Colonic mucosa (tissue), 4 donors: Measurements from ENCODE around the gene MAN1A2. TPM values are rescaled to one million over a fixed set of nuclear protein-coding genes. Genes with fewer than 3 reads are reported as not detected.

Source experiments
- DNase-seq: peaks from one replicate; pipeline ENCODE4 v3.0.0-alpha.2; 2020
- H3K27ac ChIP-seq: fragments of 200-600 bp; one replicate; pipeline ENCODE4 v1.8.0; 2021
- H3K27me3 ChIP-seq: fragments of 200-600 bp; one replicate; pipeline ENCODE4 v1.8.0; 2021
- H3K36me3 ChIP-seq: fragments of 200-600 bp; one replicate; pipeline ENCODE4 v1.8.0; 2021
- H3K4me1 ChIP-seq: fragments of 200-600 bp; one replicate; pipeline ENCODE4 v1.8.0; 2021; ENCODE audit warnings: mild to moderate bottlenecking
- H3K4me3 ChIP-seq: fragments of 200-600 bp; one replicate; pipeline ENCODE4 v1.8.0; 2021
- H3K9ac ChIP-seq, 2 donors: one replicate each; pipeline ENCODE4 v1.7.0; 2013; ENCODE audit warnings: control low read depth in 2 of 2, low read depth in 2 of 2, low read length in 2 of 2
- H3K9me3 ChIP-seq: fragments of 200-600 bp; one replicate; pipeline ENCODE4 v1.8.0; 2021
- CTCF ChIP-seq: fragments of 200-600 bp; IDR thresholded peaks from one replicate; pipeline ENCODE4 v1.8.0; 2022; ENCODE audit warnings: antibody characterized with exemption, mild to moderate bottlenecking
- intact Hi-C: fragments of 100-400 bp; cut with DNase I; formaldehyde crosslinking; loops from one replicate; pipeline ENCODE4 v1.14.1; 2022
- total RNA-seq, 2 donors: library from RNA; stranded (reverse); fragmentation: NEBNext Ultra II Directional in 1 of 2; extraction: Animal tissue kit (Norgen Biotek cat#: 25700) in 1 of 2; gene quantifications; one replicate each; pipeline ENCODE4 v1.2.1, GENCODE V29; 2021
- donor health status: healthy.
- donor health status: DM: no; HTN: no; CAD: no.
- donor health status: DM: no; HTN: no; CAD: no.

Gene MAN1A2
- total RNA-seq, 2 donors from 2014 or later = 27.9 to 35.7 TPM

- no peak overlapping the region for H3K4me3 ChIP-seq
- no peak for DNase-seq
- no peaks in the 10 kb centered on the region for H3K36me3 ChIP-seq
- no peaks in the 10 kb centered on the region for H3K4me1 ChIP-seq
- no peaks in the 10 kb centered on the region for H3K9me3 ChIP-seq
- peak; percentile 34 for TF ChIP-seq CTCF
- no peak overlapping the region for H3K27ac ChIP-seq
- H3K9ac ChIP-seq = no peak overlapping the region
- intact Hi-C loops = loop anchor here (2.0 to 5.0 kb wide), 2 partner anchors 246 to 384 kb away; no protein-coding TSS in a partner anchor
- no peaks in the 10 kb centered on the region for H3K27me3 ChIP-seq
These were observed 145.6 kb downstream of the MAN1A2 start for GRCh38 chr1:117512728-117513321.

GRCh38 chr1:117523111-117523510 is 155.9 kb downstream of the MAN1A2 start:
- H3K4me1 ChIP-seq = no peaks in the 10 kb centered on the region
- H3K36me3 ChIP-seq = no peaks in the 10 kb centered on the region
- H3K9ac ChIP-seq = no peak overlapping the region
- H3K9me3 ChIP-seq = no peaks in the 10 kb centered on the region
- no peak overlapping the region for H3K4me3 ChIP-seq
- intact Hi-C loops = no loop called here
- no peaks in the 10 kb centered on the region for H3K27me3 ChIP-seq
- no peak for TF ChIP-seq CTCF
- DNase-seq = no peak
- H3K27ac ChIP-seq = no peak overlapping the region

- Histone ChIP-seq H3K27ac (no peak overlapping the region), H3K9ac (no peak overlapping the region), H3K4me1 (no peaks in the 10 kb centered on the region), H3K9me3 (no peaks in the 10 kb centered on the region), H3K36me3 (no peaks in the 10 kb centered on the region), H3K4me3 (no peak overlapping the region), H3K27me3 (no peaks in the 10 kb centered on the region)
- DNase-seq = no peak
- no peak for TF ChIP-seq CTCF
- intact Hi-C loops = no loop called here
These were observed 159.8 kb downstream of the MAN1A2 start for GRCh38 chr1:117527074-117527473.

- intact Hi-C loops = no loop called here
These were observed 160.4 kb downstream of the MAN1A2 start for GRCh38 chr1:117527566-117528102.

GRCh38 chr1:117529683-117530082 is 162.4 kb downstream of the MAN1A2 start:
- Histone ChIP-seq H3K9ac (no peak overlapping the region), H3K9me3 (no peaks in the 10 kb centered on the region), H3K27ac (no peak overlapping the region), H3K4me1 (no peaks in the 10 kb centered on the region), H3K4me3 (no peak overlapping the region), H3K27me3 (no peaks in the 10 kb centered on the region), H3K36me3 (no peaks in the 10 kb centered on the region)
- TF ChIP-seq CTCF = no peak
- intact Hi-C loops = no loop called here
- DNase-seq = no peak

More at GRCh38 chr1:117527566-117528102, 160.4 kb downstream of the MAN1A2 start:
- Histone ChIP-seq H3K36me3 (no peaks in the 10 kb centered on the region), H3K9me3 (no peaks in the 10 kb centered on the region), H3K4me3 (no peak overlapping the region), H3K27ac (no peak overlapping the region), H3K27me3 (no peaks in the 10 kb centered on the region), H3K9ac (no peak overlapping the region), H3K4me1 (no peaks in the 10 kb centered on the region)
- DNase-seq = no peak
- no peak for TF ChIP-seq CTCF
